ENCODE data around the gene CFAP300.

The CFAP300 gene

GRCh38 chr11:102047305-102047924 is at the start of gene CFAP300:
TSS of gene CFAP300 (plus strand) at chr11:102047437. CDS start at chr11:102047471, 34 bp downstream.
- DNase-seq = no peak

- no peak for DNase-seq
These were observed 45.4 kb upstream of the CFAP300 start for GRCh38 chr11:102001657-102002338.

DNA sequence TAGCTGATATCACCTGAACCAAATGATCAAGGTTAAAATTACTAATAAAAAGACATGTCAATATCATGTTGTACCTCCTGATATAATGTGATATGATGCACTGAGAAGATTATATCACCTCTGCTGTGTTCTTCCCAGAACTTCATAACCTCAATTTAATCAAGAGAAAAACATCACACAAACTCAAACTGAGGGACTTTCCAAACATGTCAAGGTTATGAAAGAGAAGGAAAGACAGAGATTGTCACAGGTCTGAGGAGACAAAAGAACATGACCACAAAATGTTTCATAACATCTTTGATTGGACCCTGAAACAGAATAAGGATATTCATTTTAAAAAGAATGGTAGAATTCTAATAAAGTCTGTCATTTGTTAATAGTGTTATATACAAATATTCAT is 43.0 kb upstream of the CFAP300 start:
- no peak for DNase-seq

DNA sequence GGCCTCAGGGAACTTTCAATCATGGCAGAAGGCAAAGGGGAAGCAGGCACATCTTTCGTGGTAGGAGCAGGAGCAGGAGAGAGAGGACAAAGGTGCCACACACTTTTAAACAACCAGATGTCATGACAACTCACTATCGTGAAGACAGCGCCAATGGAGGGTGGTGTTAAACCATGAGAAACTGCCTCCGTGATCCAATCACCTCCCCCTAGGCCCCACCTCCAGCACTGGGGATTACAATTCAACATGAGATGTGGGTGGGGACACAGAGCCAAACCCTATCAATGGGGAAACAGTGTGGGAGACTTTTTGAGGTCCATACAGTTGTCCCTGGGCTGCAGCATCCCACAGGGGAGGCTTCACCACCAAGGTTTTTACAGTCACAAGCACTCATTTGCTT is 41.9 kb upstream of the CFAP300 start:
- DNase-seq = no peak

- DNase-seq = no peak
These were observed 40.2 kb upstream of the CFAP300 start for GRCh38 chr11:102006835-102007566.

DNA sequence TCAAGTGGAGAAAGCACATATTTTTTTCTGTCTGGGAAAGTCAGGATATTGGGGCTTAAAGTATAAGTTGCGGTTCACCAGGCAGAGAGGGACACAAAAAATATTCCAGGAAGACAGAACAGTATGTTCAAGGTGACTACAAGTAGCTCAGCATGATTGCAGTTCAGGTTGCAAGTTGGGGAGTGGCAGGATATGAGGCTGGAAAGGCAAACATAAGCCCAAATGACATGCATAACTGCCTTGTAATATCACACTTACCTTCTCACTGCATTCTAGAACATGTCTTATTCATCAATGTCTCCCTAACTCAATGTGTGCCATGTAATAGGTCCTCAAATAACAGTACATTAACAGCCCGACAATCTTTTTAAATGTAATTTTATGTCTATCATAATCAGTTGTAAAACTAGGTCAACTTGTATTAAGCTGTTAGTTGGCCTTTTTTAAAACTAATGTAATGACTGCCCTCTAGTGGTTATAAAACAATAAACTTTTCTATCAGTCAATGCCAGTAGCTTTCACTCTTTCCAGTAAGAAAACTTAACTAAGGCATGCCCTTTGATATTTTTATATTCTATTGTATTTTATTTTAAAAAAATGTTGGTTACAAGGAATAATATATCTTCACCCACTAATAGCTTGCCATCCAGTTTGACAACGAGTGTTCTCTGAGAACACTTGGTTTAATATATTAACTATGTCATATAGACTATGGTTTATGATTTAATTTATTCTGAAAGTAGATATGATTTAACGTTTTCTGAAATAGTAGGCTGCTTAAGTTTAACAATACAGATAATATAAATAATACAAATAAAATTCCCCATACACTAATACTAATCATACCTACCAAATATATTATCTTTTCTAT is 39.4 kb upstream of the CFAP300 start:
- DNase-seq = peak; percentile 59

- DNase-seq = no peak
These were observed 36.3 kb upstream of the CFAP300 start for GRCh38 chr11:102010776-102011494.

DNA sequence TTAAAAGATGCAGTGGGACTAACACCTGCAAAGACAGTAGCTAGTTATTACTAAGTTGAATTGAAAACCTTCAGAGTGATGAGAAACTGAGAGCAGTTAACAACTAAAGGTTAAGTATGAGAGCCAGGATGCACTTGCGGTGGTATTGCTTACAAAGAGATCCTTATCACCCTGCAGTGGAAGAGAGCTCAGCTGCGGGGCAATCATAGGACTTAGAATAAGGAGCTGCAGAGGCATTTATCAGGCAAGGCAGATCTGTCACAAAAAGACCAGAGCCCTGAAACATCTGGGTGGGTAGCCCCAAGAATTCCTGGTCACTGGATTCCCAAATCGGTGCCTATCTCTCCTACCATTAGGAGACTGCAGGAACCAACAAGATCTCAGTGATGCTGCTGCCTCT is 34.3 kb upstream of the CFAP300 start:
- no peak for DNase-seq

- no peak for DNase-seq
These were observed 32.5 kb upstream of the CFAP300 start for GRCh38 chr11:102014756-102015155.

- no peak for DNase-seq
These were observed 30.2 kb upstream of the CFAP300 start for GRCh38 chr11:102017026-102017425.

GRCh38 chr11:102026217-102026616 is 21.0 kb upstream of the CFAP300 start:
- no peak for DNase-seq

GRCh38 chr11:102026959-102027358 is 20.3 kb upstream of the CFAP300 start:
- no peak for DNase-seq

DNA sequence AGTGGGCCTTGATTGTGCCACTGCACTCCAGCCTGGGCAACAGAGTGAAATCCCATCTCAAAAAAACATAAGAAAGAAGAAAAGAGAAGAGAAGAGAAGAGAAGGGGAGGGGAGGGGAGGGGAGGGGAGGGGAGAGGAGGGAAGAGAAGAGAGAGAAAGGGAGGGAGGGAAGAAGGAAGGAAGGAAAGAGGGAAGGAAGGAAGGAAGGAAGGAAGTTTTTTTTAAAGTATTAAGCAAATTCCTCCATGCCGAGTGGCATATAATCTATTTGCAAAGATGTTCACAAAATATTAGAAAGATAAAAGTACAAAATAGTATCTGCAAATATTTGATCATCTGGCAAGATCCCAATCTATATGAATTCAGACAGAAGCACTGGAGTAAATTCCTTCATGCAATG is 10.5 kb upstream of the CFAP300 start:
- no peak for DNase-seq

GRCh38 chr11:102046841-102047240 is 396 bp upstream of the CFAP300 start:
- no peak for DNase-seq

GRCh38 chr11:102050927-102051575 is 3.8 kb downstream of the CFAP300 start:
- DNase-seq = no peak

DNA sequence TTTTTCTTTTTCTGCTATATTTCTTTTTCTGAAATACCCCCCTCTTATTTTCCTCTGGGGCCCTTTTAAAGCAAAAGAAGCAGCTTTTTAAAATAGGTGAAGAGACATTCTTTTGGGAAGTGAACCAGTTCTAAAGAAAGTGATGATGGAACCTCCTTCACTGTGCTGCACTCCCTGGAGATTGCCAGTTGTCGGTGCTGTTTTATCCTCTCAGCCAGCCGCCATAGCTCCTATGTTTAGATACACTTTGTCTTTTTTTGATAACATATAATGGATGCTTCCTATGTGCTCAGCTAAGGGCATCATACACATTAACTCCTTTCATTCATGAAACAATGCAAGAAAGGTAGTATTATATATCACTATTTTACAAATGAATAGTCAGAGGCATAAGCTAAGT is 14.0 kb downstream of the CFAP300 start:
- DNase-seq = no peak

- no peak for DNase-seq
These were observed 14.9 kb downstream of the CFAP300 start for GRCh38 chr11:102062106-102062505.

DNA sequence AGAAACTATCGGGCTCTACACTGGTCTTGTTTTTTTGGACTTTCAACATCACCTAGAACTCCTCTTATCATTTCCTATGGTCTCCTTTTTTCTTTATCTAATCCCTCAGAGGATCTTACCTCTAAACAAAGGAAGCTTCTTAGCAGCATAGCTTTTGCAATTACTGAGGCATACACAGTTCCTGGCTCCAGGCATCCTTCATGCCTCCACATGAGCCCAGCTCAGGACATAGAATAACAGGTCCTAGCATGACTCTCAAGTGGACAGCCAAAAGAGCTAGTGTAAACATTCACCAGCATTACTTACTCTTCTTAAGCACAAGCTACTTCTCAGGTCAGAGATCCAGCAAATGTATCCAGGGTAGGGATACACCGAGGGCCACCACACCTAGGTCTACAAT is 17.1 kb downstream of the CFAP300 start:
- DNase-seq = no peak

GRCh38 chr11:102070766-102071165 is 23.5 kb downstream of the CFAP300 start:
- DNase-seq = no peak

DNA sequence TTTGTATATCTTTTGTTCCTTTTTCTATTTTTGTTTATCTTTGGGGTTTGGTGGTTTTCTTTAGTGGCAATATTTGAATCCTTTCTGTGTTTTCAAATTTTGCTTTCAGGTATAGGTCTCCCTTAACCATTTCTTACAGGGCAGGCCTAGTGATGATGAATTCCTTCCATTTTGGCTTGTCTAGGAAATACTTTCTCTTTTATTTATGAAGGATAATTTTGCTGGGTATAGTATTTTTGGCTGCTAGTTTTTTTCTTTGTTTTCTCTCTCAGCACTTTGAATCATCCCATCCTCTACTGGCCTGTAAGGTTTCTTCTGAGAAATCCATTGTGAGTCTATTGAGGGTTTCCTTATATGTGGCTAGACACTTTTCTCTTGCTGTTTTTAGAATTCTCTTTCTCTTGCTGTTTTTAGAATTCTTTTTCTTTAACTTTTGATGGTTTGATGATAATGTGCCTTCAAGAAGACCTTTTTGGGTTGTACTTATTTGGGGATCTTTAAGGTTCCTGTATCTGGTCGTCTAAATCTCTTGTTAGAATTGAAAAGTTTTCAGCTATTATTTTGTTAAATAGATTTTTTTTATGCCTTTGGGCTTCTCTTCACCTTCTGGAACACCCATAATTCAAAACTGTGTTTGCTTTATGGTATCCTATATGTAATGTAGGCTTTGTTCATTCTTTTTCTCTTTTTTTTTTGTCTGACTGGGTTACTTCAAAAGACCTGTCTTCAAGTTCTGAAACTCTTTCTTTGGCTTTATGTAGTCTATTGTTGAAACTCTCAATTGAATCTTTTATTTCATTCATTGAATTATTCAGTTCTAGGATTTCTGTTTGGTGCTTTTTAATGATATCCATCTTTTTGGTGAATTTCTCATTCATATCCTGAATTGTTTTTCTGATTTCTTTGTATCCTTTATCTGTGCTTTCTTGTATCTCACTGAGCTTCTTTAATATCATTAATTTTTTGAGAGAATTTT is 24.5 kb downstream of the CFAP300 start:
- no peak for DNase-seq

GRCh38 chr11:102073253-102073652 is 26.0 kb downstream of the CFAP300 start:
- no peak for DNase-seq
